GM12874 (cell line): Measurements from ENCODE around the gene SEPHS2.

ENCODE experiments used
- CTCF ChIP-seq: IDR thresholded peaks from 2 replicates; pipeline ENCODE4 v1.5.1; 2011; ENCODE audit warnings: low read depth, mild to moderate bottlenecking, control low read depth, low read length, moderate library complexity; ENCODE audit not compliant: insufficient read depth

SEPHS2 gene

GRCh38 chr16:30417529-30418349 lies 27.9 kb downstream of the SEPHS2 start:
- 0 out of 2 replicates have a peak, but pooled peaks have one; percentile 6 for TF ChIP-seq CTCF

DNA sequence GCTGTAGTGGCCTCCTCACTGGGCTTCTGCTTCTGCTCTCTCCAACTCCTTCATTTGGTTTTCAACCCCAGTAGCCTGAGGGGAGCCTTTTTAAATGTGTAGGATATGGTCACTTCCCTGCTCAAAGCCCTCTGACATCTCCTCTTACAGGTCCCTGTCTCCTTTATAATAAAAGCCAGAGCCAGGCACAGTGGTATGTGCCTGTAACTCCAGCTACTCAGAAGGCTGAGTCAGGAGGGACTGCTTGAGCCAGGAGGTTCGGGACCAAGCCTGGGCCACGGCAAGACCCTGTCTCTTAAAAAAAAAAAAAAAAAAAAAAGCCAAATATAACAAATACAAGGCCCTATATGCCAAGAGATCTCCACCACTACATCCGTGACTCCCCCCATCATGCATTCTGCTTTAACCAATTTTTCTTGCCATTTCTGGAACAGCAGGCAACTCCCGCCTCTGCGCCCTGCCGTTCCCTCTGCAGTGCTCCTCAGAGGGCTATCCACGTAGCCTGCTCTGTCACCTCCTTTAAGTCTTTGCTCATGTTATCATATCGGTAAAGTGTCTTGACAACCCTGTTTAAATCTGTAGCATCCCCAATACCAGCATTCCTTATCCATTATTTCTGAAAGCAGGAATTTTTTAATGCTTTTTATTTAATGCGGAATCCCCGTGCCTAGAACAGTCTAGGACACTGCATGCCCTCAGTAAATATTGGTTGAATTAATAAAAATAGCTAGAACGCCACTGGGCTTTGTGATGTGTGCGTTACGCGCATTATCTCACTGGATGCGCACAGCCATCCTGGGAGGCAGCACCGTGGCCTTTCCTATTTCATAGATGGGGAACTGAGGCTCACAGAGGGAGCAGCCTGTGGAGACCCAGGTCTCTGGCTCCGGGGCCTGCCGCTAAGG lies 28.8 kb downstream of the SEPHS2 start:
- TF ChIP-seq CTCF = no peak

GRCh38 chr16:30416047-30416603 lies 29.5 kb downstream of the SEPHS2 start:
- no peak for TF ChIP-seq CTCF

DNA sequence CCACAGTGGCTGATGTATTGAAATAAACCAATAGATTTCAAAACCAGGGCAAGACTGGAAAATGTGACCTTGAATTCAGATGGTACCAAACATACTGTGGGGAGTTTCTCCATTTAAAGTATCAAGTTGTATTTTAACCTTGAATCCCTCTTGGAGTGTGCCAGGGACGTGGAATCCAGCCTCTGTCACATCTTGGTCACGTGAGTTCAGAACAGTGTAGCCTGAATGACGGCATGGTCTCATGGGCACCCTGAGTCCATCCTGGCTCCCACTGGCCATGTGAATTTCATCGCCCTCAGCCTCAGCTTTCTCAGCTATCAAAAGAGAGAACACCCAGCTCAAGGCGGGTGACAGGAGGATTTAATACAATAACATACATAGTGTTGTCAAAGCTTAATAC lies 31.5 kb downstream of the SEPHS2 start:
- no peak for TF ChIP-seq CTCF

- TF ChIP-seq CTCF = no peak
Measured at GRCh38 chr16:30413112-30413806, 32.4 kb downstream of the SEPHS2 start.

- TF ChIP-seq CTCF = peak; percentile 91
Measured at GRCh38 chr16:30409125-30410060, 36.3 kb downstream of the SEPHS2 start.
